SK-N-SH (cell line): ENCODE results near the gene NOC2L. TPM values are rescaled to one million over a fixed set of nuclear protein-coding genes. Genes with fewer than 3 reads are reported as not detected.

Source experiments
- CTCF ChIA-PET: fragments of 300-600, 350-600 bp; formaldehyde crosslinking; extraction: SDS; loops from one replicate; lab custom pipeline; 2021; lab: Yijun Ruan, JAX
- POLR2A ChIA-PET: fragments of 350-600 bp; sonication (Branson Sonifier 250); formaldehyde crosslinking; extraction: SDS; loops from one replicate; lab custom pipeline; 2020; ENCODE audit warnings: antibody characterized with exemption, inconsistent platforms; lab: Yijun Ruan, JAX
- DNase-seq: peaks from one replicate; pipeline ENCODE4 v3.0.0; 2012
- H2AFZ ChIP-seq: fragments of 200-600 bp; sonication (generic); 2 replicates; pipeline ENCODE4 v1.8.1; 2016; ENCODE audit warnings: antibody characterized with exemption, mild to moderate bottlenecking, low read depth
- H3F3A ChIP-seq: fragments of 200-600 bp; sonication (generic); replicated peaks from 2 replicates; pipeline ENCODE3; 2016; ENCODE audit warnings: antibody characterized with exemption, mild to moderate bottlenecking; ENCODE audit not compliant: insufficient read depth
- H3K27ac ChIP-seq, 2 experiments: fragments of 200-500 bp in 1 of 2; fragments of 200-600 bp in 1 of 2; sonication (Bioruptor generic) in 1 of 2; sonication (generic), shearing (Covaris generic) in 1 of 2; 2 replicates each; pipeline versions ENCODE4 v1.5.1 to v1.6.1; 2014 to 2016; ENCODE audit warnings: low read depth in 2 of 2, inconsistent platforms in 1 of 2, low read length in 1 of 2, mild to moderate bottlenecking in 1 of 2, mixed read lengths in 1 of 2
- H3K27me3 ChIP-seq: fragments of 200-600 bp; sonication (generic), shearing (Covaris generic); 2 replicates; pipeline ENCODE4 v1.6.1; 2016; ENCODE audit warnings: mixed run types; ENCODE audit not compliant: insufficient read depth
- H3K36me3 ChIP-seq, 2 experiments: fragments of 200-500 bp in 1 of 2; fragments of 200-600 bp in 1 of 2; sonication (Bioruptor generic) in 1 of 2; sonication (generic) in 1 of 2; replicated peaks in 1 of 2; 2 replicates each; pipeline versions ENCODE3 to v1.5.1; 2014 to 2016; ENCODE audit warnings: low read length in 1 of 2, mild to moderate bottlenecking in 1 of 2; ENCODE audit not compliant: insufficient read depth in 2 of 2, control insufficient read depth in 1 of 2
- H3K4me1 ChIP-seq, 2 experiments: fragments of 200-500 bp in 1 of 2; fragments of 200-600 bp in 1 of 2; sonication (Bioruptor generic) in 1 of 2; sonication (generic), shearing (Covaris generic) in 1 of 2; 2 replicates each; pipeline versions ENCODE4 v1.5.1 to v1.6.1; 2014 to 2016; ENCODE audit warnings: low read depth in 1 of 2, low read length in 1 of 2, mixed run types in 1 of 2; ENCODE audit not compliant: insufficient read depth in 2 of 2, control insufficient read depth in 1 of 2
- H3K4me2 ChIP-seq: fragments of 200-600 bp; sonication (generic), shearing (Covaris generic); 2 replicates; pipeline ENCODE4 v1.6.1; 2017; ENCODE audit warnings: mixed run types
- H3K4me3 ChIP-seq, 2 experiments: fragments of 200-500 bp in 1 of 2; fragments of 200-600 bp in 1 of 2; sonication (Bioruptor generic) in 1 of 2; sonication (generic), shearing (Covaris generic) in 1 of 2; 2 replicates each; pipeline versions ENCODE4 v1.5.1 to v1.8.1; 2014 to 2016; ENCODE audit warnings: low read depth in 2 of 2, inconsistent platforms in 1 of 2, low read length in 1 of 2, mild to moderate bottlenecking in 1 of 2, mixed read lengths in 1 of 2, moderate library complexity in 1 of 2
- H3K79me2 ChIP-seq: fragments of 200-600 bp; sonication (generic); 2 replicates; pipeline ENCODE4 v1.8.1; 2017; ENCODE audit warnings: mild to moderate bottlenecking; ENCODE audit not compliant: insufficient read depth
- H3K9ac ChIP-seq: fragments of 200-600 bp; sonication (generic); 2 replicates; pipeline ENCODE4 v1.6.1; 2017; ENCODE audit warnings: mixed run types
- H3K9me2 ChIP-seq: fragments of 200-600 bp; sonication (generic); 2 replicates; pipeline ENCODE4 v1.6.1; 2017; ENCODE audit warnings: mixed run types
- H3K9me3 ChIP-seq: fragments of 200-600 bp; sonication (generic); 2 replicates; pipeline ENCODE4 v1.6.1; 2017; ENCODE audit warnings: mixed run types, mild to moderate bottlenecking, moderate library complexity
- H4K20me1 ChIP-seq: fragments of 200-600 bp; sonication (generic); 2 replicates; pipeline ENCODE4 v1.6.1; 2017; ENCODE audit warnings: mild to moderate bottlenecking, mixed run types; ENCODE audit not compliant: insufficient read depth
- EZH2phosphoT487 ChIP-seq: fragments of 200-600 bp; sonication (generic); IDR thresholded peaks from 2 replicates; pipeline ENCODE4 v1.6.1; 2017; ENCODE audit warnings: low read depth, mixed run types, mild to moderate bottlenecking, antibody characterized with exemption, moderate library complexity, borderline replicate concordance
- FOXJ3 ChIP-seq: sonication (generic); formaldehyde crosslinking; IDR thresholded peaks from 2 replicates; pipeline ENCODE4 v1.5.1; 2020; ENCODE audit warnings: mild to moderate bottlenecking, missing genetic modification reagents
- FOXM1 ChIP-seq: IDR thresholded peaks from 2 replicates; pipeline ENCODE4 v1.4.0; 2012; ENCODE audit warnings: low read depth, mild to moderate bottlenecking
- MXI1 ChIP-seq: IDR thresholded peaks from 2 replicates; pipeline ENCODE4 v1.6.1; 2012; ENCODE audit warnings: mild to moderate bottlenecking, low read depth, low read length, improper control_type of control experiment
- POLR2AphosphoS5 ChIP-seq: IDR thresholded peaks from 2 replicates; pipeline ENCODE4 v1.6.1; 2012; ENCODE audit warnings: low read depth, low read length
- RCOR1 ChIP-seq: fragments of 150-350 bp; IDR thresholded peaks from 2 replicates; pipeline ENCODE4 v1.6.1; 2017; ENCODE audit warnings: antibody characterized with exemption, low read length
- RXRA ChIP-seq: IDR thresholded peaks from 2 replicates; pipeline ENCODE4 v1.4.0; 2012; ENCODE audit warnings: low read depth, mild to moderate bottlenecking, borderline replicate concordance
- YY1 ChIP-seq: IDR thresholded peaks from 2 replicates; pipeline ENCODE4 v1.4.0; 2012; ENCODE audit warnings: low read depth, mild to moderate bottlenecking
- WGBS: methylation state at CpG from one replicate; pipeline ENCODE4 v1.1.6; 2017; ENCODE audit warnings: low lambda C conversion rate; 5-methylcytosine and 5-hydroxymethylcytosine counted together
- polyA plus RNA-seq, 3 experiments: library from polyadenylated mRNA; depleted of rRNA; stranded (reverse); fragments of >200 nt; gene quantifications; 2 replicates each; pipeline ENCODE4 v1.2.3, GENCODE V29; 2012
- TF ChIP-seq, protein P1 (sequence below): IDR thresholded peaks from 2 replicates; pipeline ENCODE4 v1.4.0; 2012; ENCODE audit warnings: low read depth, borderline replicate concordance
- TF ChIP-seq, protein P2 (sequence below): fragments of 150-350 bp; IDR thresholded peaks from 2 replicates; pipeline ENCODE4 v1.6.1; 2017; ENCODE audit warnings: antibody characterized with exemption, low read length, low read depth, borderline replicate concordance
- TF ChIP-seq, protein P3 (sequence below): fragments of 200-600 bp; sonication (generic); IDR thresholded peaks from 2 replicates; pipeline ENCODE4 v1.6.1; 2017; ENCODE audit warnings: antibody characterized with exemption, mild to moderate bottlenecking, moderate library complexity

Gene NOC2L
- polyA plus RNA-seq, 1 of the 3 experiments (the other 2 are of a cell fraction), result 124 TPM

DNA sequence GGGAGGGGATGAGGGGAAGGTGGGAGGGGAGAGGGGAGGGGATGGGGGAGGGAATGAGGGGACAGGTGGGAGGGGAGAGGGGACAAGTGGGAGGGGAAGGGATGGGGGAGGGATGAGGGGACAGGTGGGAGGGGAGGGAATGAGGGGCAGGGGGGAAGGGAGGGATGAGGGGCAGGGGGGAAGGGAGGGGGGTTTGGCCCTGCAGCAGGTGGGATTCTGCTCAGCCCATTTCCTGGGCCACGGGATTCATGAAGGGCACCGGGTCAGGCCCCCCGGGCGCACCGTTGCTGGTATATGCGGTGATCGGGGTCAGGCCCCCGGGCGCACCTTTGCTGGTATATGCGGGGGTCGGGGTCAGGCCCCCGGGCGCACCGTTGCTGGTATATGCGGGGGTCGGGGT is 50.4 kb downstream of the NOC2L start:
- TF ChIP-seq, protein P1, sequence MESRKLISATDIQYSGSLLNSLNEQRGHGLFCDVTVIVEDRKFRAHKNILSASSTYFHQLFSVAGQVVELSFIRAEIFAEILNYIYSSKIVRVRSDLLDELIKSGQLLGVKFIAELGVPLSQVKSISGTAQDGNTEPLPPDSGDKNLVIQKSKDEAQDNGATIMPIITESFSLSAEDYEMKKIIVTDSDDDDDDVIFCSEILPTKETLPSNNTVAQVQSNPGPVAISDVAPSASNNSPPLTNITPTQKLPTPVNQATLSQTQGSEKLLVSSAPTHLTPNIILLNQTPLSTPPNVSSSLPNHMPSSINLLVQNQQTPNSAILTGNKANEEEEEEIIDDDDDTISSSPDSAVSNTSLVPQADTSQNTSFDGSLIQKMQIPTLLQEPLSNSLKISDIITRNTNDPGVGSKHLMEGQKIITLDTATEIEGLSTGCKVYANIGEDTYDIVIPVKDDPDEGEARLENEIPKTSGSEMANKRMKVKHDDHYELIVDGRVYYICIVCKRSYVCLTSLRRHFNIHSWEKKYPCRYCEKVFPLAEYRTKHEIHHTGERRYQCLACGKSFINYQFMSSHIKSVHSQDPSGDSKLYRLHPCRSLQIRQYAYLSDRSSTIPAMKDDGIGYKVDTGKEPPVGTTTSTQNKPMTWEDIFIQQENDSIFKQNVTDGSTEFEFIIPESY, result no peak
- TF ChIP-seq EZH2phosphoT487 (no peak), POLR2AphosphoS5 (no peak), FOXM1 (no peak)
- peak; percentile 10 for DNase-seq
- 92% methylated on average over 9 of the region's 16 CpGs for WGBS
- Histone ChIP-seq H3K9me3 (no peaks in the 10 kb centered on the region), H3K79me2 (no peaks in the 10 kb centered on the region), H3K4me1 (peaks cover 0 to 21% of the 10 kb centered on the region in 2 experiments; a peak in 2 of 4 replicates), H3F3A (no peaks in the 10 kb centered on the region), H3K4me2 (no peak overlapping the region), H3K36me3 (no peaks in the 10 kb centered on the region), H3K9ac (no peak overlapping the region), H4K20me1 (no peaks in the 10 kb centered on the region), H3K27ac (no peak overlapping the region), H2AFZ (no peak overlapping the region), H3K4me3 (no peak overlapping the region), H3K27me3 (no peaks in the 10 kb centered on the region), H3K9me2 (no peaks in the 10 kb centered on the region)
- CTCF ChIA-PET, result no interaction called here
- POLR2A ChIA-PET, result no interaction called here

DNA sequence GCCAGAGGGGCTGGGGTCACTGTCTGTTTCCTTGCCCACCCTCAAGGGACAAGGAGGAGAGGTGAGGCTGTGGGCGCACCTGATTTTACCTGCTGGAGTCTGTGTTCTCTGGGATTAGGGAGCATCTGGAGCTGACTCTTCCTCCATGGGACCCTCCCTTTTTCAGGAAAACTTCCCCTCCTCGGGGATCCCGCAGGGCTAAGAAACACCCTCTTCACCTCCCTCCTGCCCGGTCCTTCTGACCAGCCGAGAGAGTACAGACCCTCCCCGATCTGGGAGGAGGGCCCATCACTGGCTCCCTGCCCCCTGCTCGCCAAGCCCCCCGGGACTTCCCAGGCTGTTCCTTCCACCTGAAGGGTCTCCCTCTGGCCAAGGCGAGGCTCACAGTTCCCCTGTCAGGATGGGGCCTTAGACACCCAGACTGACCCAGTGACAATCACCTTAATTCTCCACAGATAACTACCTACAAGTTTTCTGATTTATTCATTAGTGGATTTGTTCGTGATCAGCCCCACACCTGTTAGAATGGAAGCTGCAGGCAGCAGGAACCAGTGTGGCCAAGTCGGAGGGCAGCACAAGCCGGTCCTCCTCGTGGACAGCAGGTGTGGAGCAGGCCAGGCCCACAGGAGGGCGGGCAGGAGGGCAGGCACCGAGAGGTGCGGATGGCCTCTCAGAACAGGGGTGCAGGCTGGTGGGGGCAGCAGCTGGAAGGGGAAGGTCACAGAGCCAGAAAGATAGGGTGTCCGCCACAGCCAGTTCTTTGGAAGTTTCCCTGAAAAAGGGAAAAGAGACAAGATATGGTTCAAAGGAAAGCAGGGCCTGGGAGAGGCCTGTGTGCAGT is 51.2 kb downstream of the NOC2L start:
- no peaks in the 10 kb centered on the region for H3K36me3 ChIP-seq
- no peaks in the 10 kb centered on the region for H4K20me1 ChIP-seq
- no peaks in the 10 kb centered on the region for H3F3A ChIP-seq
- H3K27me3 ChIP-seq, result no peaks in the 10 kb centered on the region
- no peaks in the 10 kb centered on the region for H3K9me3 ChIP-seq
- peaks cover 0 to 22% of the 10 kb centered on the region in 2 experiments; a peak in 2 of 4 replicates for H3K4me1 ChIP-seq
- H2AFZ ChIP-seq, result no peak overlapping the region
- DNase-seq, result peak; percentile 11
- POLR2A ChIA-PET, result no interaction called here
- H3K4me3 ChIP-seq, result no peak overlapping the region
- no peaks in the 10 kb centered on the region for H3K9me2 ChIP-seq
- no peak overlapping the region for H3K27ac ChIP-seq
- CTCF ChIA-PET, result interaction anchor here (1.3 kb wide), 1 partner anchor 30 kb away, joined by 4 read pairs; no protein-coding TSS in a partner anchor
- H3K79me2 ChIP-seq, result no peaks in the 10 kb centered on the region
- H3K9ac ChIP-seq, result no peak overlapping the region
- H3K4me2 ChIP-seq, result no peak overlapping the region
- TF ChIP-seq FOXJ3 (CRISPR knock-in tag) (no peak), MXI1 (no peak), RXRA (no peak), YY1 (no peak), RCOR1 (no peak)
- TF ChIP-seq, protein P2, sequence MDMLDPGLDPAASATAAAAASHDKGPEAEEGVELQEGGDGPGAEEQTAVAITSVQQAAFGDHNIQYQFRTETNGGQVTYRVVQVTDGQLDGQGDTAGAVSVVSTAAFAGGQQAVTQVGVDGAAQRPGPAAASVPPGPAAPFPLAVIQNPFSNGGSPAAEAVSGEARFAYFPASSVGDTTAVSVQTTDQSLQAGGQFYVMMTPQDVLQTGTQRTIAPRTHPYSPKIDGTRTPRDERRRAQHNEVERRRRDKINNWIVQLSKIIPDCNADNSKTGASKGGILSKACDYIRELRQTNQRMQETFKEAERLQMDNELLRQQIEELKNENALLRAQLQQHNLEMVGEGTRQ, result no peak
- TF ChIP-seq, protein P3, sequence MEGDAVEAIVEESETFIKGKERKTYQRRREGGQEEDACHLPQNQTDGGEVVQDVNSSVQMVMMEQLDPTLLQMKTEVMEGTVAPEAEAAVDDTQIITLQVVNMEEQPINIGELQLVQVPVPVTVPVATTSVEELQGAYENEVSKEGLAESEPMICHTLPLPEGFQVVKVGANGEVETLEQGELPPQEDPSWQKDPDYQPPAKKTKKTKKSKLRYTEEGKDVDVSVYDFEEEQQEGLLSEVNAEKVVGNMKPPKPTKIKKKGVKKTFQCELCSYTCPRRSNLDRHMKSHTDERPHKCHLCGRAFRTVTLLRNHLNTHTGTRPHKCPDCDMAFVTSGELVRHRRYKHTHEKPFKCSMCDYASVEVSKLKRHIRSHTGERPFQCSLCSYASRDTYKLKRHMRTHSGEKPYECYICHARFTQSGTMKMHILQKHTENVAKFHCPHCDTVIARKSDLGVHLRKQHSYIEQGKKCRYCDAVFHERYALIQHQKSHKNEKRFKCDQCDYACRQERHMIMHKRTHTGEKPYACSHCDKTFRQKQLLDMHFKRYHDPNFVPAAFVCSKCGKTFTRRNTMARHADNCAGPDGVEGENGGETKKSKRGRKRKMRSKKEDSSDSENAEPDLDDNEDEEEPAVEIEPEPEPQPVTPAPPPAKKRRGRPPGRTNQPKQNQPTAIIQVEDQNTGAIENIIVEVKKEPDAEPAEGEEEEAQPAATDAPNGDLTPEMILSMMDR, result no peak
- WGBS, result 93% methylated on average over 12 of the region's 17 CpGs
